Omental fat pad (tissue), 4 donors: Measurements from ENCODE around the gene MAP1S. TPM values are rescaled to one million over a fixed set of nuclear protein-coding genes. Genes with fewer than 3 reads are reported as not detected.

Source experiments
- ATAC-seq: fragments of 150-250 bp; one replicate; pipeline ENCODE4 v1.9.1; 2016; ENCODE audit warnings: mild to moderate bottlenecking, moderate library complexity; ENCODE audit not compliant: low FRiP score
- DNase-seq: peaks from one replicate; pipeline ENCODE4 v3.0.0-alpha.2; 2019; ENCODE audit warnings: low spot score
- CTCF ChIP-seq, 3 donors: fragments of 450-650 bp; IDR thresholded peaks; one replicate each; pipeline ENCODE4 v1.5.1; 2016 to 2017; ENCODE audit warnings: antibody characterized with exemption in 3 of 3, mild to moderate bottlenecking in 3 of 3, moderate library complexity in 2 of 3
- total RNA-seq, 4 donors: library from RNA; depleted of rRNA; stranded (reverse); fragments of >200 nt; gene quantifications; one replicate each; pipeline ENCODE4 v1.1.0, GENCODE V29; 2016

The MAP1S gene
- total RNA-seq, 4 donors from 2014 or later, result 19.4 to 35.9 (median 23.8) TPM

- TF ChIP-seq CTCF (IDR thresholded peaks at IDR 0.05), result no peak
- DNase-seq (no peak), ATAC-seq (no peak)
These were observed 29.8 kb downstream of the MAP1S start for GRCh38 chr19:17748884-17749638.

GRCh38 chr19:17749912-17750317 is 30.6 kb downstream of the MAP1S start:
- no peak for DNase-seq
- no peak for ATAC-seq
- no peak for TF ChIP-seq CTCF (IDR thresholded peaks at IDR 0.05)

- ATAC-seq, result no peak
- no peak for TF ChIP-seq CTCF (IDR thresholded peaks at IDR 0.05)
- no peak for DNase-seq
These were observed 32.0 kb downstream of the MAP1S start, which contains the start of gene FCHO1 for GRCh38 chr19:17751103-17751911. Gene FCHO1, plus strand, starts transcription at chr19:17751477. Its CDS starts 3,688 bp downstream, at chr19:17755165.

GRCh38 chr19:17751912-17752273 is 32.6 kb downstream of the MAP1S start:
- no peak for ATAC-seq
- DNase-seq, result no peak
- TF ChIP-seq CTCF (IDR thresholded peaks at IDR 0.05), result no peak

- ATAC-seq, result no peak
These were observed 33.8 kb downstream of the MAP1S start for GRCh38 chr19:17752865-17753639.

GRCh38 chr19:17753976-17754375 is 34.7 kb downstream of the MAP1S start:
- DNase-seq, result no peak
- no peak for ATAC-seq
- no peak for TF ChIP-seq CTCF (IDR thresholded peaks at IDR 0.05)

More at GRCh38 chr19:17752865-17753639, 33.8 kb downstream of the MAP1S start:
- no peak for TF ChIP-seq CTCF (IDR thresholded peaks at IDR 0.05)
- no peak for DNase-seq
